T-helper 2 cell treated with Interferon-gamma antibody and Interleukin-4, amounts not matched to agents 5 μg/mL and 100 μg/mL, for 36 hours (primary cell): Measurements from ENCODE around the gene WDTC1.

ENCODE experiments used
- DNase-seq: peaks from one replicate; pipeline ENCODE4 v3.0.0; 2021; ENCODE audit warnings: low spot score
- H3K27ac Mint-ChIP-seq: one replicate; pipeline ENCODE4 v1.8.0; 2021; ENCODE audit warnings: mild to moderate bottlenecking, mixed read lengths
- H3K27me3 Mint-ChIP-seq: one replicate; pipeline ENCODE4 v1.8.0; 2021; ENCODE audit warnings: low read depth, mixed read lengths
- H3K36me3 Mint-ChIP-seq: one replicate; pipeline ENCODE4 v1.8.0; 2021; ENCODE audit warnings: low read depth, mixed read lengths
- H3K4me1 Mint-ChIP-seq: one replicate; pipeline ENCODE4 v1.8.0; 2021; ENCODE audit warnings: low read depth, mixed read lengths
- H3K4me3 Mint-ChIP-seq: one replicate; pipeline ENCODE4 v1.8.0; 2022; ENCODE audit warnings: mild to moderate bottlenecking, moderate library complexity, mixed read lengths
- H3K9me3 Mint-ChIP-seq: one replicate; pipeline ENCODE4 v1.8.0; 2021; ENCODE audit warnings: mixed read lengths

The WDTC1 gene

DNA sequence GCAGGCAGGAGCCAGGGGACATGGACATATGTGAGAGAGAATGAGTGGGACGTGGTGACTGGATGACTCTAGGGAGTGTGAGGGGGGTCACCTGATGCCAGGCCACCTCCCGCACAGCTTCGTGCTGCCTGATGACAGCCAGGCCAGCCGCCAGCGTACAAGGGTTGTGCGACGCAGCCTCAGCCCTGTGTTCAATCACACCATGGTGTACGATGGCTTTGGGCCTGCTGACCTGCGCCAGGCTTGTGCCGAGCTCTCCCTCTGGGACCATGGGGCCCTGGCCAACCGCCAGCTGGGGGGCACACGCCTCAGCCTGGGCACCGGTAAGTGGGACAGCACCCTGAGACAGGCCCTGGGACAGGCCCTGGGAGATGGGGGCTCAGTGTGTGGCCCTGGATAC, 118.7 kb downstream of the WDTC1 start:
- no peaks in the 10 kb centered on the region for H3K27me3 Mint-ChIP-seq
- DNase-seq = no peak

GRCh38 chr1:27353629-27354028, 119.2 kb downstream of the WDTC1 start:
- Mint-ChIP-seq H3K9me3 (no peaks in the 10 kb centered on the region), H3K27me3 (no peaks in the 10 kb centered on the region), H3K4me3 (no peak overlapping the region), H3K27ac (no peak overlapping the region), H3K36me3 (peaks cover 5% of the 10 kb centered on the region), H3K4me1 (peaks cover 7% of the 10 kb centered on the region)
- DNase-seq = no peak

More for the DNA sequence above, 118.7 kb downstream of the WDTC1 start:
- Mint-ChIP-seq H3K36me3 (peaks cover 5% of the 10 kb centered on the region), H3K27ac (no peak overlapping the region), H3K4me1 (peaks cover 7% of the 10 kb centered on the region), H3K4me3 (no peak overlapping the region), H3K9me3 (no peaks in the 10 kb centered on the region)

GRCh38 chr1:27355683-27356082, 121.3 kb downstream of the WDTC1 start:
- peaks cover 2% of the 10 kb centered on the region for H3K36me3 Mint-ChIP-seq
- H3K9me3 Mint-ChIP-seq = no peaks in the 10 kb centered on the region
- no peaks in the 10 kb centered on the region for H3K27me3 Mint-ChIP-seq
- no peak for DNase-seq
- H3K27ac Mint-ChIP-seq = peak overlapping the region; percentile 31
- H3K4me1 Mint-ChIP-seq = peaks cover 20% of the 10 kb centered on the region
- H3K4me3 Mint-ChIP-seq = peak overlapping the region; percentile 14

GRCh38 chr1:27356277-27356618, 121.8 kb downstream of the WDTC1 start:
- no peak overlapping the region for H3K4me3 Mint-ChIP-seq
- H3K9me3 Mint-ChIP-seq = no peaks in the 10 kb centered on the region
- peaks cover 2% of the 10 kb centered on the region for H3K36me3 Mint-ChIP-seq
- H3K27ac Mint-ChIP-seq = no peak overlapping the region
- peaks cover 20% of the 10 kb centered on the region for H3K4me1 Mint-ChIP-seq
- DNase-seq = no peak
- H3K27me3 Mint-ChIP-seq = no peaks in the 10 kb centered on the region

GRCh38 chr1:27356619-27357280, 122.3 kb downstream of the WDTC1 start:
- Mint-ChIP-seq H3K27ac (peak overlapping the region; percentile 78), H3K36me3 (no peaks in the 10 kb centered on the region), H3K4me3 (peak overlapping the region; percentile 75), H3K4me1 (peaks cover 20% of the 10 kb centered on the region), H3K27me3 (no peaks in the 10 kb centered on the region), H3K9me3 (no peaks in the 10 kb centered on the region)
- DNase-seq = no peak

DNA sequence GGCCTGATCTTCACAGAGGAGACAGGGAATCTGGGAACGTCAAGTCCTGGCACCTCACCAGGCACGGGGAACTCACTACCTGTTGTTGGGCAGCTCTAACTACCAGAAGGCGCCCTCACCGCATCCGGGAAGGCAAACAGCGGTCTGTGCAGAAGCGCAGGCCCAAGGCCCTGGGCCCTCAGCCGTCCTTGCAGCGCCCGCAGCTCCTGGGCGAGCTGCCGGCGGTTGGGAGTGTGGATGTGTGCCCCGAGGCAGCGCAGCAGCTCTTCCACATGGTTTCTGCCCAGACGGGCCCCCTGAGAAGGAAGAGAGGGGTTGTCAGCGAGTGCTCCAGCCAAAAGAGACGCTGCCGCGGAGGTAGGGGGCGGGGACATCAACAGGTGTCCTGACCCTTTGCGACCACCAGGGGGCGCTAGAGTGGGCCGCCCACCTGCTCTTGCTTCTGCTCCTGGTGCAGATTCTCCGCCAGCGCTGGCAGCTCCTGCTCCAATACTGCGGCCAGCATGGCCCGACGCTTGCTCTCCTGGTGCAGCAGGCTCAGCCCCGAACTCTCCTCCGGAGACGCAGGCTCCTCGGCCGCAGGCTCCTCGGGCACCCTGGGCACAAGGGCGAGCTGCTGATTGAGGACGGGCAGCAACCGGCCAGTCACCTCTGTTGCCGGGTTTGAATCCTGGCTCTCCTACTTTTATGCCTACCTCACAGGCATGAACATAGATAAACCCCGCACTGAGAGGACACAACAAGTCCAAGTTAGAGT, 123.0 kb downstream of the WDTC1 start:
- peak overlapping the region; percentile 75 for H3K4me3 Mint-ChIP-seq
- DNase-seq = peak; percentile 80
- H3K27ac Mint-ChIP-seq = peak overlapping the region; percentile 78
- no peaks in the 10 kb centered on the region for H3K9me3 Mint-ChIP-seq
- H3K27me3 Mint-ChIP-seq = no peaks in the 10 kb centered on the region
- no peaks in the 10 kb centered on the region for H3K36me3 Mint-ChIP-seq
- H3K4me1 Mint-ChIP-seq = peaks cover 20% of the 10 kb centered on the region
